Loucy (cell line): Measurements from ENCODE around the gene ABLIM2.

Experiments used
- H2AFZ ChIP-seq: fragments of 200-600 bp; sonication (generic); 2 replicates; pipeline ENCODE4 v1.6.0; 2016; ENCODE audit warnings: antibody characterized with exemption, mild to moderate bottlenecking, low read length, moderate library complexity
- H3F3A ChIP-seq: fragments of 200-600 bp; 2 replicates; pipeline ENCODE4 v1.6.0; 2016; ENCODE audit warnings: antibody characterized with exemption, low read depth, mild to moderate bottlenecking
- H3K27me3 ChIP-seq: fragments of 200-600 bp; sonication (generic); 2 replicates; pipeline ENCODE4 v1.6.1; 2014; ENCODE audit warnings: low read length, mild to moderate bottlenecking; ENCODE audit not compliant: insufficient read depth, poor library complexity, severe bottlenecking
- H3K36me3 ChIP-seq: fragments of 200-600 bp; sonication (generic); 2 replicates; pipeline ENCODE4 v1.6.1; 2016; ENCODE audit warnings: low read length; ENCODE audit not compliant: insufficient read depth
- H3K4me1 ChIP-seq: fragments of 200-600 bp; sonication (generic); 2 replicates; pipeline ENCODE4 v1.5.1; 2014; ENCODE audit warnings: low read length, mild to moderate bottlenecking; ENCODE audit not compliant: insufficient read depth, poor library complexity, severe bottlenecking
- H3K4me2 ChIP-seq: fragments of 200-600 bp; sonication (generic); 2 replicates; pipeline ENCODE4 v1.6.0; 2014; ENCODE audit warnings: antibody characterized with exemption, low read length, low read depth, mild to moderate bottlenecking; ENCODE audit not compliant: poor library complexity, severe bottlenecking
- H3K4me3 ChIP-seq: fragments of 200-600 bp; sonication (generic); 2 replicates; pipeline ENCODE4 v1.5.1; 2014; ENCODE audit warnings: low read length, mild to moderate bottlenecking, mixed read lengths; ENCODE audit not compliant: poor library complexity, severe bottlenecking
- H3K79me2 ChIP-seq: fragments of 200-600 bp; sonication (generic); 2 replicates; pipeline ENCODE4 v1.6.1; 2014; ENCODE audit warnings: low read length; ENCODE audit not compliant: insufficient read depth
- H3K9ac ChIP-seq: fragments of 200-600 bp; sonication (generic); 2 replicates; pipeline ENCODE4 v1.6.0; 2014; ENCODE audit warnings: mild to moderate bottlenecking, low read depth, low read length, moderate library complexity; ENCODE audit not compliant: poor library complexity, severe bottlenecking
- H3K9me2 ChIP-seq: fragments of 200-600 bp; sonication (generic); replicated peaks from 2 replicates; pipeline ENCODE4 v1.6.1; 2016; ENCODE audit warnings: low read depth, low read length, mixed read lengths
- H3K9me3 ChIP-seq: fragments of 200-600 bp; sonication (generic); 2 replicates; pipeline ENCODE4 v1.6.1; 2014; ENCODE audit warnings: mild to moderate bottlenecking, antibody characterized with exemption, low read length, low read depth; ENCODE audit not compliant: insufficient read depth
- H4K20me1 ChIP-seq: fragments of 200-600 bp; sonication (generic); 2 replicates; pipeline ENCODE4 v1.6.0; 2014; ENCODE audit warnings: antibody characterized with exemption, low read length, mild to moderate bottlenecking; ENCODE audit not compliant: insufficient read depth, poor library complexity, severe bottlenecking
- EZH2phosphoT487 ChIP-seq: fragments of 200-600 bp; IDR thresholded peaks from 2 replicates; pipeline ENCODE4 v1.6.1; 2018; ENCODE audit warnings: antibody characterized with exemption, mild to moderate bottlenecking, moderate library complexity, borderline replicate concordance
- TF ChIP-seq, protein P1 (sequence below): fragments of 200-600 bp; sonication (generic); conservative IDR thresholded peaks from 2 replicates; pipeline ENCODE4 v1.5.1; 2014; ENCODE audit warnings: mild to moderate bottlenecking, antibody characterized with exemption, low read length

ABLIM2 gene

GRCh38 chr4:7990807-7991459, 167.7 kb downstream of the ABLIM2 start:
- Histone ChIP-seq H3K4me2 (no peak overlapping the region), H3K9me2 (no peaks in the 10 kb centered on the region), H3F3A (no peaks in the 10 kb centered on the region), H3K4me1 (no peaks in the 10 kb centered on the region), H3K9me3 (no peaks in the 10 kb centered on the region), H3K9ac (no peak overlapping the region), H3K27me3 (no peaks in the 10 kb centered on the region), H4K20me1 (no peaks in the 10 kb centered on the region), H3K79me2 (no peaks in the 10 kb centered on the region), H3K36me3 (no peaks in the 10 kb centered on the region), H3K4me3 (no peak overlapping the region), H2AFZ (no peak overlapping the region)
- no peak for TF ChIP-seq EZH2phosphoT487
- TF ChIP-seq, protein P1, sequence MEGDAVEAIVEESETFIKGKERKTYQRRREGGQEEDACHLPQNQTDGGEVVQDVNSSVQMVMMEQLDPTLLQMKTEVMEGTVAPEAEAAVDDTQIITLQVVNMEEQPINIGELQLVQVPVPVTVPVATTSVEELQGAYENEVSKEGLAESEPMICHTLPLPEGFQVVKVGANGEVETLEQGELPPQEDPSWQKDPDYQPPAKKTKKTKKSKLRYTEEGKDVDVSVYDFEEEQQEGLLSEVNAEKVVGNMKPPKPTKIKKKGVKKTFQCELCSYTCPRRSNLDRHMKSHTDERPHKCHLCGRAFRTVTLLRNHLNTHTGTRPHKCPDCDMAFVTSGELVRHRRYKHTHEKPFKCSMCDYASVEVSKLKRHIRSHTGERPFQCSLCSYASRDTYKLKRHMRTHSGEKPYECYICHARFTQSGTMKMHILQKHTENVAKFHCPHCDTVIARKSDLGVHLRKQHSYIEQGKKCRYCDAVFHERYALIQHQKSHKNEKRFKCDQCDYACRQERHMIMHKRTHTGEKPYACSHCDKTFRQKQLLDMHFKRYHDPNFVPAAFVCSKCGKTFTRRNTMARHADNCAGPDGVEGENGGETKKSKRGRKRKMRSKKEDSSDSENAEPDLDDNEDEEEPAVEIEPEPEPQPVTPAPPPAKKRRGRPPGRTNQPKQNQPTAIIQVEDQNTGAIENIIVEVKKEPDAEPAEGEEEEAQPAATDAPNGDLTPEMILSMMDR, result no peak

DNA sequence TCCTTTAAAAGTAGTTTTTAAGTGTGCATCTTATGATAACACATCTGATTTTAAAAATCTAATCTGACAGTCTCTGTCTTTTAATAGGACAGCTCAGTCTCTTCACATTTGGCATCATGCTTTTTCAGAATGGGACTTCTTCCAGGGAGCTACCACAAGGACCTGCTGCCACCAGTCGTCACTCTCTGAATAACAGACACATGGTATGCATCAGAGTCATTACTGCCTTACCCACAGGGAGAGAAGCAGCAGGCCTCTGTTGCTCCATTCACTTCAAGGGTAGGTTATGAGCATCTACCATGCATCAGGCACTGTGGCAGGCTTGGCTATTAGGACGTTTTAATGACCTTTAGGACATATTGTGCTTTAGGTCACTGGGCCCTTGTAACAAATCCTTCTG, 169.0 kb downstream of the ABLIM2 start:
- TF ChIP-seq, protein P1, result no peak
- TF ChIP-seq EZH2phosphoT487, result no peak
- H3K9ac ChIP-seq, result no peak overlapping the region
- no peaks in the 10 kb centered on the region for H3K9me3 ChIP-seq
- no peak overlapping the region for H3K4me2 ChIP-seq
- H3K4me1 ChIP-seq, result no peaks in the 10 kb centered on the region
- no peaks in the 10 kb centered on the region for H3F3A ChIP-seq
- no peaks in the 10 kb centered on the region for H4K20me1 ChIP-seq
- no peaks in the 10 kb centered on the region for H3K9me2 ChIP-seq
- H3K36me3 ChIP-seq, result no peaks in the 10 kb centered on the region
- no peaks in the 10 kb centered on the region for H3K79me2 ChIP-seq
- no peak overlapping the region for H3K4me3 ChIP-seq
- H3K27me3 ChIP-seq, result no peaks in the 10 kb centered on the region
- no peak overlapping the region for H2AFZ ChIP-seq

DNA sequence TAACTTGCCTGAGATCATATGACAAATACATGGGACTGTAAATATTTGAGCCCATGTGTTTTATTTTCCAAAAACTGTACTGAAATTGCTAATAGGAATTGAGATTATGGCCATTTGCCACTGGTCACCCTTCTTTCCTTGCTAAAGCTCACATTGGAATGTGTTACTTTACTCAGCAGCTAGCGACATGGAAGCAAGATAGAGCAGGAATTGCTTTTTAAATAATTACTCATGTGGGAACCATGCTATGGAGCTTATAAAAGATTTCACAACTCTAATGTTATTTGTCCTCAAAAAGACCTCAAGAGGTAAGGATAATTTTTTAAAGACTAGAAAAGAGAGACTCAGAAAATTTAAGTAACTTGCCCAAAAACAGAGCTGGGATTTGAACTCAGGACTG, 170.2 kb downstream of the ABLIM2 start:
- Histone ChIP-seq H4K20me1 (no peaks in the 10 kb centered on the region), H3K36me3 (no peaks in the 10 kb centered on the region), H3K9me2 (no peaks in the 10 kb centered on the region), H3K9me3 (no peaks in the 10 kb centered on the region), H3F3A (no peaks in the 10 kb centered on the region), H3K9ac (no peak overlapping the region), H2AFZ (no peak overlapping the region), H3K4me3 (no peak overlapping the region), H3K27me3 (no peaks in the 10 kb centered on the region), H3K4me1 (no peaks in the 10 kb centered on the region), H3K4me2 (no peak overlapping the region), H3K79me2 (no peaks in the 10 kb centered on the region)
- no peak for TF ChIP-seq EZH2phosphoT487
- TF ChIP-seq, protein P1, result no peak
